Measurements from ENCODE around the gene PDE4B.

PDE4B gene

GRCh38 chr1:66043186-66043585, 250.5 kb downstream of the PDE4B start:
- H3K27me3 ChIP-seq (ENCODE audit: low read depth, low read length) = no peaks in the 10 kb centered on the region
- no peaks in the 10 kb centered on the region for H3K36me3 ChIP-seq (replicated peaks; ENCODE audit: low read depth, low read length)
- H3K4me1 ChIP-seq (ENCODE audit: low read length) = no peaks in the 10 kb centered on the region
- H3K4me2 ChIP-seq (ENCODE audit: low read length) = no peak overlapping the region
- H2AFZ ChIP-seq (ENCODE audit: low read depth, low read length) = no peak overlapping the region
- H3K9ac ChIP-seq (ENCODE audit: low read length) = no peak overlapping the region
- H3K79me2 ChIP-seq (ENCODE audit: low read length) = no peaks in the 10 kb centered on the region
- H3K4me3 ChIP-seq (ENCODE audit: low read length) = no peak overlapping the region
- TF ChIP-seq EZH2phosphoT487 (IDR thresholded peaks at IDR 0.05; ENCODE audit: low read depth) (no peak), CTCF (IDR thresholded peaks at IDR 0.05; ENCODE audit: low read depth, low read length) (no peak)
- H3K9me3 ChIP-seq (ENCODE audit: insufficient read depth, low read length) = no peaks in the 10 kb centered on the region
- no peak overlapping the region for H3K27ac ChIP-seq (ENCODE audit: low read length)
- H4K20me1 ChIP-seq (ENCODE audit: insufficient read depth, low read length) = no peaks in the 10 kb centered on the region

DNA sequence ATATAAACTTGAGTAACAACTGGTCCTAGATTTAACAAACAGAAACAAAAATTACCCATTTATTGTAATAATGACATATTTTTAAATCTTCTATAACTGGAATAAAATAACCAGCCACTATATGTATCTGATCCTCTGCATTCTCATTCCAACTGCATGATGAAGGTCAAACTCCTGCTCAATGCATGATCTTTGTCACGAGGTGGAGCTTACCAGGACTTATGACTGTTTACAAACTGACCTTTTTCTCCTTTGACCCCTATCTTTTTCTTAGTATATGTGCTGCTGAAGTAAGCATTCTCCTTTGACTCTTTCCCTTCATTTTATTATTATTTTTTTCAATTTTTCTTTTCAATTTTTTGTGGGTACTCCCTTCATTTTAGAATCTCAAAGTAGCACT, 252.2 kb downstream of the PDE4B start:
- no peak overlapping the region for H3K4me3 ChIP-seq (ENCODE audit: low read length)
- no peak overlapping the region for H3K9ac ChIP-seq (ENCODE audit: low read length)
- no peaks in the 10 kb centered on the region for H3K36me3 ChIP-seq (replicated peaks; ENCODE audit: low read depth, low read length)
- no peak overlapping the region for H2AFZ ChIP-seq (ENCODE audit: low read depth, low read length)
- H3K4me1 ChIP-seq (ENCODE audit: low read length) = no peaks in the 10 kb centered on the region
- no peaks in the 10 kb centered on the region for H3K79me2 ChIP-seq (ENCODE audit: low read length)
- no peak for TF ChIP-seq CTCF (IDR thresholded peaks at IDR 0.05; ENCODE audit: low read depth, low read length)
- no peak for TF ChIP-seq EZH2phosphoT487 (IDR thresholded peaks at IDR 0.05; ENCODE audit: low read depth)
- H3K27me3 ChIP-seq (ENCODE audit: low read depth, low read length) = no peaks in the 10 kb centered on the region
- H4K20me1 ChIP-seq (ENCODE audit: insufficient read depth, low read length) = no peaks in the 10 kb centered on the region
- H3K27ac ChIP-seq (ENCODE audit: low read length) = no peak overlapping the region
- H3K9me3 ChIP-seq (ENCODE audit: insufficient read depth, low read length) = no peaks in the 10 kb centered on the region
- H3K4me2 ChIP-seq (ENCODE audit: low read length) = no peak overlapping the region

GRCh38 chr1:66046415-66046814, 253.7 kb downstream of the PDE4B start:
- H3K4me3 ChIP-seq (ENCODE audit: low read length) = no peak overlapping the region
- H3K4me2 ChIP-seq (ENCODE audit: low read length) = no peak overlapping the region
- H2AFZ ChIP-seq (ENCODE audit: low read depth, low read length) = no peak overlapping the region
- no peaks in the 10 kb centered on the region for H3K9me3 ChIP-seq (ENCODE audit: insufficient read depth, low read length)
- no peaks in the 10 kb centered on the region for H3K79me2 ChIP-seq (ENCODE audit: low read length)
- no peak overlapping the region for H3K27ac ChIP-seq (ENCODE audit: low read length)
- H3K27me3 ChIP-seq (ENCODE audit: low read depth, low read length) = no peaks in the 10 kb centered on the region
- no peaks in the 10 kb centered on the region for H3K36me3 ChIP-seq (replicated peaks; ENCODE audit: low read depth, low read length)
- no peak overlapping the region for H3K9ac ChIP-seq (ENCODE audit: low read length)
- H4K20me1 ChIP-seq (ENCODE audit: insufficient read depth, low read length) = no peaks in the 10 kb centered on the region
- H3K4me1 ChIP-seq (ENCODE audit: low read length) = no peaks in the 10 kb centered on the region
- TF ChIP-seq CTCF (IDR thresholded peaks at IDR 0.05; ENCODE audit: low read depth, low read length) (no peak), EZH2phosphoT487 (IDR thresholded peaks at IDR 0.05; ENCODE audit: low read depth) (no peak)

GRCh38 chr1:66048011-66048410, 255.3 kb downstream of the PDE4B start:
- no peaks in the 10 kb centered on the region for H3K27me3 ChIP-seq (ENCODE audit: low read depth, low read length)
- H4K20me1 ChIP-seq (ENCODE audit: insufficient read depth, low read length) = no peaks in the 10 kb centered on the region
- H2AFZ ChIP-seq (ENCODE audit: low read depth, low read length) = no peak overlapping the region
- H3K9ac ChIP-seq (ENCODE audit: low read length) = no peak overlapping the region
- no peaks in the 10 kb centered on the region for H3K4me1 ChIP-seq (ENCODE audit: low read length)
- no peak overlapping the region for H3K4me3 ChIP-seq (ENCODE audit: low read length)
- no peak overlapping the region for H3K27ac ChIP-seq (ENCODE audit: low read length)
- no peak overlapping the region for H3K4me2 ChIP-seq (ENCODE audit: low read length)
- no peak for TF ChIP-seq EZH2phosphoT487 (IDR thresholded peaks at IDR 0.05; ENCODE audit: low read depth)
- TF ChIP-seq CTCF (IDR thresholded peaks at IDR 0.05; ENCODE audit: low read depth, low read length) = no peak
- no peaks in the 10 kb centered on the region for H3K79me2 ChIP-seq (ENCODE audit: low read length)
- no peaks in the 10 kb centered on the region for H3K36me3 ChIP-seq (replicated peaks; ENCODE audit: low read depth, low read length)
- no peaks in the 10 kb centered on the region for H3K9me3 ChIP-seq (ENCODE audit: insufficient read depth, low read length)
